Central memory CD4-positive, alpha-beta T cell (primary cell): ENCODE results near the gene RRP9.

Source experiments
- DNase-seq: peaks from one replicate; pipeline ENCODE4 v3.0.0; 2022

Gene RRP9

DNA sequence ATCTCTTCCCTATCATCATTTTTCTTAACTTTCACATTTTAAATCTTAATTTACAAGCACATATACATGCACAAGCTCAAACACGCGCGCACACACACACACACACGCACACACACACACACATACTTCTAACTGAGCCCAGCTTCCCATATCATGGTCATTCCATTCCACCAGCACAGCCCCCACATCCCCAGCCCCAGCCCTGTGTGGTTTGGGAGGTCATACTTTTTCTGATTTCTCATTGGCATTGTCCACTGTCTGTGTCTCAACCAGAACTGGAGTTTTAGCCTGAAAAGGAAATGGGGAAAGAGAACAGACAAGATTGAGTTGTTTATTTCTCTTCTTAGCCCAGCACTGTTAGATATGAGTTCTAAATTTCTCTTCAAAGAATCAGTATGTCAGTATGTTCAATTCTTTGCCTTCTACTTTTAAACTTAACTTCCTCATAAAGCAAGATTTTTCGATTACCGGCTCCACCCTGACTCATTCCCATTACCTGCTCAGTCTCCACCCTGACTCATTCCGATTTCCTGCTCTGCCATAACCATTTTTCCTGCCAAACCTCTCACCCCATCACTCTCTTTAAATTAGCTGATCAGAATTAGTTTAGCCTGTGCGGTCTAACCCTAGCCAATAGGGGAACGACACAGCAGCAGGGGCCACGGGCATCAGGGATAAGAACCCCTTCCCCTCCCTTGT is 44.9 kb downstream of the RRP9 start:
- DNase-seq = no peak

DNA sequence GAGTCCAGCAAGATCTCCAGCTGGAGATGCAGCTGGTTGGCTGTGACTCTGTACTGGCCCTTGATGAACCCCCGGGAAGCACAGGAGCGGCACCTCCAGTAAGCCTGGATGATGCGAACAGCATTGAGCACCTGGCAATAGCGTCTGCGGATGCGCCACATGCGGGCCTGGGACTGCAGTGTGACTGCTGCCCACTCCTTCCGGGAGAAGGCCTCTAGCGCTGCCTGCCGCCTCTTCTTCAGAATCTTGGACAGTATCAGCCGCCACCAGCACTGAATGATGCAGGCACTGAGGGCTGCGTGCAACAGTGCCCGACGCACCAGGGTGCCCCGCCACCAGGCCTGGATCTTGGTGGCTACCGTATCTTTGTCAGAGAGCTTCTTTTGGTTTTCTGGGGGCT is 46.8 kb downstream of the RRP9 start:
- DNase-seq = no peak

DNA sequence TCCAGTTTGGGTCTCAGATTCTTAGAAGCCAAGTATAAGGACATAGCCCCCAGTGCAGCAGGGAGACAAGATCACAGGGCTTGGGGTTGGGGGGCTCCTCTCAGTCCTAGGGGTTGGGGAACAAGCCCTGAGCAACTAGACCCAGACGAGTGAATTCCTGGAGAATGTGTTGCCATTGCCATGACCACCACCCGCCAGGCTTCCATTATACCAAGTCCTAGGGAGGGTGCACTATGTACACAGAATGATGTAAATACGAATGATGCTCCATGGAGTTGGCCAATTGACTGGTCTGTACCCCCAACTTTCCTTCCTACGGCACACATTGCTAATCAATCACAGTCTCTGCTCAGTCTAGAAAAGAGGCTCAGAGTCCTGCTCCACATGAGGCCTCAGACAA is 47.3 kb downstream of the RRP9 start:
- DNase-seq = no peak

- DNase-seq = no peak
Observed at GRCh38 chr3:51891242-51892039, 50.3 kb downstream of the RRP9 start.

DNA sequence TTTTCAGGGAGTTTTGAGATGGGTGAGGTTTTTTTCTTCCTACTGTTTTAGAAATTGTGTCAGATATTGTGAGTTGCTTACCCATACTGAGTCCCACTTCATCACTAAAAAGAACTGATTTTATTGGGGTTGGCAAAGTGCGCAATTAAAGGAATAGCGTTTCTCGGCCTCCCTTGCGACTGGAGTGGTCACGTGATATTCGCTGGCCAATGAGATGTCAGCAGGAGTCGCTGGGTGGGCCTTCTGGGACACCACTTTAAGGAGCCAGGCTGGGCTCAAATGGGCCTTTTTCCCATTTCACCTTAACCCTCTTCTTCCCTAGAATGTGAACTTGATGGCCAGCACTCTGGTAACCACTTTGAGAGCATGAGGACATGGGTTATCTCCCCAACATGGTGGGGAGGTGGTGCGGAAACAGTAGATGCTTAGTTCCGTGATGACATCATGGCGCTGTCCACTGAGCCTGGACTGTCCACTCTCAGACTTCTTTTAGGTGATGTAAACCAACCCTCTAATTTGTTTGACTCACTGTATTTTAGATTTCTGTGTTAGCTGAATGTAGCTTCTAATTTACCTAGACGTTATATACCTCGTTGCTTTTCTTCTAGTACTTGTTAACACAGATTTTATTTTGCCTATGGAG is 53.1 kb downstream of the RRP9 start:
- no peak for DNase-seq

GRCh38 chr3:51887620-51888019 is 54.1 kb downstream of the RRP9 start:
- DNase-seq = no peak

DNA sequence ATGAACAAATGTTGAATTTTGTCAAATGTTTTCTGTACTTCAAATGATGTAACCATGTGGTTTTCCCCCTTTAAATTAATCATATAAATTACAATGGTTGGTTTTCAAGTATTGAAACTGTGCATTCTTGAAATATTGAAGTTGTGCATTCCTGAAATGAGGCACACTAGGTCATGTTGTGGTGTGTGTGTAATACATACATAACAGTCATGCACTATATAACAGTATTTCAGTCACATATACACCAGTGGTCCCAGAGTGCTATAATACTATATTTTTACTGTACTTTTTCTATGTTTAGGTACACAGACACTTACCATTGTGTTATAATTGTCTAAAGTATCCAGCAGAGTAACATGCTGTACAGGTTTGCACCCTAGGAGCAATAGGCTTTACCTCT is 55.3 kb downstream of the RRP9 start:
- DNase-seq = no peak
